RPMI7951 (cell line): ENCODE data around the gene TMPRSS13. TPM values are rescaled to one million over a fixed set of nuclear protein-coding genes. Genes with fewer than 3 reads are reported as not detected.
"Not testable (repeated sequence)": the region's sequence is repeated elsewhere in the genome, so short reads cannot be mapped to it uniquely, and the experiment has no call there.

Source experiments
- DNase-seq: peaks from one replicate; pipeline ENCODE4 v3.0.0-alpha.2; 2012; ENCODE audit warnings: low read depth
- total RNA-seq: library from RNA; depleted of rRNA; stranded (reverse); fragments of >200 nt; shearing (Covaris generic); gene quantifications from 2 replicates; pipeline ENCODE4 v1.2.3, GENCODE V29; 2014

TMPRSS13 gene
- total RNA-seq, 1 experiment from 2014 or later, result not detected

DNA sequence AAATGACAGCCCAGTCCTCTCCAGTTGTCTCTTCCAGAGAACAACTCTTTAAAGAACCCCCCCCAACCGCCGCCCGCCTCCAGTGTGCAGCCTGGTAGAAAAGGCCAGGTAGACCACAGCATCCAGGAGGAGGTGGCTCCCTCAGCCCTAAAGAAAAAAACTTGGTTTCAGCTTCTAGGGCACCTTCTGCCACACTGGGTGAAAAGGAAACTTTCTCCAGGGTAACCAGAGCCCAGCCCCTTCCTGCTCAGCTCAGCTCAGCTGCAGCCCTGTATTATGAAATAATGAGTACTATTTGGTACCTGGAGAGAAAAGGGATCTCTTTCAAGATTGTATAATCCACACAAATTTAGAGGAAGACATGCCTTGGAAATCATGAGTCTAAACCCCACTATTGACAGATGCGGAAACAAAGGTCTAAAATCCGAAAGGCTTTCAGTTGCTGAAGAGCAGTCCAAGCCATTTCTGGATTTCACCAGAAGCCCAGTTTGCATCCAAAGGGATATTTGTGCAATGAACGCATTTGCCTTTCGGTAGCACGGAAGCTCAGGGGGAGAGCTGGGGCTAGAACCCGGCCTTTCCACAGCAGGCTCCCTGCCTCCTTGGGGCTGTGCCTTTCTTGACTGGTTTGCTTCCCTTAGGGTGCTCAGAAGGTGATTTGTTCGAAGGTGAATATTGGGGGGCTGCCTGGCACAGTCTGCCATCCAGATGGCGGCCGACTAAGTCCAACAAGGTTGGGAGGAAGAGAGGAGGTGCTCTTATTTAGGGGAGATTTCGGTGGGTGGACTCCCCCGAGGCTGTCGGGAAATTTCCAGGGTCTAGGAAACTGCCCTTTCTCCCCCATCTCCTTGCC, 56.0 kb downstream of the TMPRSS13 start:
- DNase-seq, result no peak

DNA sequence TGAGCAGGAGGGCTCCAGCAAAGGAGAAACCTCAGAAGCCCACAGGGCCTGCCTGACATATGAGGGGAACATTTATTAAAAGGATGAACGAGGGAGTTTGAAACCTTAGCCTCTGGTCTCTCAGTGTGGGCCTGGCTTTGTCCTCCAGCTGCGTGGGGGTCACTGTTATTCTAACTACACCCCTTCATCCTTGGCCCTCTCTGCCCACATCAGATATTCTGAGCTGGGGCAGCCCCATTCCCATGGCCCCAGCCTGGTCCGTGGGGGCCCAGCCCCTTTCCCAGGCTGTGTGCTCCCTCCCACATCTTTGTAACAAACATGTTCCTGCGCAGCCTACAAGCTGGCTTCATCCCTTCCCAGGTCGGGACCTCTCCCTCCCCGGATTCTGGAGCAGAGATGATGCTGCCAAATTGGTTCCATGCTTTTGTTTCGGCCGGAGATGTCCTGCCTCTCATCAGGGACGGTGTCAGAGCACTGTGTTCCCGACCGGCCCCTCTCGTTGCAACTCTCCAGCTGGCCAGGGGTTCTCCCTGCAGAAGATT, 56.7 kb downstream of the TMPRSS13 start:
- DNase-seq, result no peak

DNA sequence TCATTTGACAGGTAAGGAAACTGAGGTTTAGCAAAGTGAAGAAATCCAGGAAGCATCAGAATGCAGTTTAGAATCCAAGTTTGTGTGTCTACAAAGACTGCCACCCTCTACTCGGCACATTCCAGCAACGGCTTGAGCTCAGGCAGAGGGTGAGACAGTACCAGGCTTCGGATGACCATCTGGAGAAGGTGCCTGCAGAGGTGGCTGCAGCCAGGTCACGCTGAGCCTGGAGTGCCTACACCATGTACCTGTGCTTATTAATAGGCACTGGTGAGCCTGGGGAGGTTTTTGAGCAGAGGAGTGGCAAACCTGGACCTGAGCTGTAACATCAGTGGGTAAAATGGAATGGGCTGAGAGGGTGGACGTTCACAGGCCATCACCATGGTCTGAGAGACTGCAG, 57.4 kb downstream of the TMPRSS13 start:
- DNase-seq, result no peak

DNA sequence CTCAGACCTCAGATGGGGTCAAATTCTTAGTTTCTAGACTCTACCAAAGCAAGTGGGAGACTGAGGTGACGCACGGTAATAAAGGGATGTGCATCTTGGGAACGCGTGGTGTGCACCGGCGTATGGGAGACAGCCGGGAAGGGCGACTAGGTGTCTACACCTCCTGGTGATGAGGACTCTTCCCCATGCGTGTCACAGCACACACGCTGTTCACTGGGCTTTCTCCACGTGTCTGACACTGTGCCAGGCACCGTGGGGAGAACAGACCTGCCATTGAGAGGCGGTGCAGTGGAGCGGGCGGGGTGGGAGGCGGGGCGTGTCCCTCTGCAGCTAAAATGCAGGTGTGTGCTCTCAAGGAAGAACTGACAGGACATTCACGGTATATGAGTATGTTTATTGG, 58.0 kb downstream of the TMPRSS13 start:
- no peak for DNase-seq

DNA sequence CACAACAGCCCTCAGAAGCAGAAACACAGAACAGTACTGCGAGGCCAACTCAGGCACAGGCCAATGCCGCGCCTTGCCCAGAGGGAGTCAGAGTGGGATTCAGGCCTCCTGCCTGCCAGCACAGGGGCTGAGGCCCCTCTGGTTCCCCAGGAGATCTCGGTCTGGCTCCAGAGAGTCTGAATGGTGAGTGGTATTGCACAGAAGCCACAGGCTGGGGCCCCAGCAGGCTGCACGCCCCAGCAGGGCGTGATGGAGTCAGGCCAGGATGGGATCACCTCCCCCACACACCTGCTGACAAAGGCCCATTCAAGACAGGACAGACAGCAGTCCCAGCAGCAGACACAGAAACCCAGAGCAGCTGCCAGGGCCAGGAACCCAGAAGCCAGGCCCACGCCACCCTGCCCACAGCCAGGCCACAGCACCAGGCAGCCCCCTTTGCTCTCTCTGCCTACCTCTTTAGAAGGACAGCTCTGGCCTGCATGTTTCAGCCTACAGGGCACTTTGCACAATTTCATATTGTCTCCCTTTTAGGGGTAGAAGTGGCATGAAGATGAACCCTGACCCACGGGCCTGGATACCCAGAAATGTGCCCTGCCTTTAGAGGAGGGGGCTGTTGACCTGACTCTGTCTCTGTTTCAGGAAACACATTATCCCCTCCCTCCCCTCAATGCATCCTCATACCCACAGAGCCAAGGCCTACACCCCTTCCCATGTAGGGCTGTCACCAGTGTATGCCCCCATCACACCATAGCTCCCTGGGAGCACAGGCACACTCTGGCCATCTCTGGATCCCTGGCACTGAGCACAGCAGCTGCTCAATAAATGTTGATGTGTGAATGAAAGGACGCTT, 58.9 kb downstream of the TMPRSS13 start:
- DNase-seq, result no peak

DNA sequence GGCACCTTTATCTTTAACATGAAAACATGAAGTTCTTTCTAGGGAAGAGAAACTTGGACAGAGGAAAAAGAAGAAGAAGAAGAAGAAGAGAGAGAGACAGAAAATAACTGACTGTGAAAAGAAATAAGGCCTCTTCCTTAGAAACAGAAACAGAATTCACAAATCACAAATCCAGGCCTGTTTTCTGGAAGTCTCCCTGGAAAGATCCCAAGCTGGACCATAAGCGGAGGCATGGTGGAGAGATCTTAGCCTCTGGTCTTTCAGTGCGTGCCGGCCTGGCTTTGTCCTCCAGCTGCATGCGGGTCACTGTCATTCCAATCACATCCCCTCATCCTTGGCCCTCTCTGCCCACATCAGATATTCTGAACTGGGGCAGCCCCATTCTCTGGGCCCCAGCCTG, 59.6 kb downstream of the TMPRSS13 start:
- no peak for DNase-seq

DNA sequence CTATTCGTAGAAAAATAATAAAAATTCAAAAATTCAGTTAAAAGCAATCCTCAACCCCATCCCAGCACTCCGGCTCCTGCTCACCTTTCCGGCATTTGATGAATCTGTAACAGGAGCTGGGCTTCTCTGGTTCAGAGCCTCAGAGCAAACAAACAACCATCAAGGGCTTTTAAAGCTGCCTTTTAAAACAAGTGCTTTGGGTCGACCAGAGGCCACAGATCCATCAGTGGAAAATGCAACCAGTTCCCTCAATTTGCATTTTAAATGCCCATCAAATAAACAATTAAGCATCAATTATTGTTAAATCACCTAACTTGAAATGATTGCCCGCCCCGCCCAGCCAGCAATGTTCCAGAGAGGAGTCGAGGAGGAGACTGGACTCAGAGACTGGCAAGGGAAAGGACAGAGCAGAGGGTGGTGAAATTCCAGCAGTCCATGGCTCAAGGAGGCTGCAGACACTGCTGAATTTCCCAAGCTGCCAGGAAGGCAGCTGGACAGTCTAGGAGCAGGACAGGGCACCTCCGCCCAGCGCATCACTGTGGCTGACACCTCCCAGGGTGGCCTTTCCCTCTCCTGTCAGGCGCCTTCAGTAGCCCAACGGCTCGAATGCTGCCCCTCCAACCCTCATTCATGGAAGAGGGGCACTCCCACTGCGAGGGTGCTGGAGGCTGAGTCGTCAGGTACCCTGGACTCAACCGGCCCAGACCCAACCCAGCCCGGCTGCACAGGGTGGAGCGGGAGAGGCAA, 60.2 kb downstream of the TMPRSS13 start:
- no peak for DNase-seq

DNA sequence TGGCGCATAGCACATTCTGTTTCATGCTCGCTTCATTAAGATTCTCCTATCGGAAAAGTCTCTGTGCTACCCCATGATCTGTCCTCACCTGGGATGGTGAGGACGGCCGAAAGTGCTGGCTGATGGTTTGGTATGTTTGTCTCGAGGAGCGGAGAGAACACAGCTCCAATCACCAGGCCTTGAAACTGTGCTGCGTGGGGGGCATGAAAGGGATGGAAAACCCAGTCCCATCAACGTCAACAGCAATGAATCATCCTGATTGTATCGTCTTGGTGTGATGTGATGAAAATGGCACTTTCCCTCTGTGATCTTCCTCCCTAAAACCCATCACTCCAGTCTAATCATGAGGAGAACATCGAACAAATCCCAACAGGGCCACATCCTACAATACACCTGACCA, 61.1 kb downstream of the TMPRSS13 start:
- DNase-seq, result no peak

DNA sequence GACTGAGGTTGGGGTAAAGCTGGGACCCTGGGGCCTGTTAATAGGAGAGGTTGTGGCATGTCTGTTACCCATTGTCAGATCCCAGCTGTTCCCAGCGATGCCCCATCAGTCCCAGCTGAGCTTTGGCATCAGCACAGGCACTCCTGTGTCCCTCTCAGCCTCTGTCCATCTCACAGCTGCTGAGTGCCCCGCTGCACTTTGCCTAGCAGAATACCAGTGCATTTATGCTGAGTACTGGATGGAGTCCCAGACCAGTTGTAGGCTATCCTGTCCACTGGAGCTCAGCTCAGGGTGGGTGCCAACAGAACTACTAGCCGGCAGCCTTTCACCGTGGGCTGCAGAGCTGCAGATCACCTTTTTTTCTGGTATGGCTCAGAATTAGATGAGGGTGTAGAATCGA, 62.7 kb downstream of the TMPRSS13 start:
- DNase-seq, result no peak

DNA sequence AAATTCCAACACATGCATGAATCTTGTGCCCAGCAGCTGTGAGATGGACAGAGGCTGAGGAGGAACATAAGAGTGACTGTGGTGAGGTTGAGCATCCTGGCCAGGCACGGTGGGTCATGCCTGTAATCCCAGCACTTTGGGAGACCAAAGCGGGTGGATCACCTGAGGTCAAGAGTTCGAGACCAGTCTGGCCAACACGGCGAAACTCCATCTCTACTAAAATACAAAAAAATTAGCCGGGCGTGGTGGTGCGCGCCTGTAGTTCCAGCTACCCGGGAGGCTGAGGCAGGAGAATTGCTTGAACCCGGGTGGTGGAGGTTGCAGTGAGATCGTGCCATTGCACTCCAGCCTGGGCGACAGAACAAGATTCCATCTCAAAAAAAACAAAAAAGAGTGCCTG, 63.7 kb downstream of the TMPRSS13 start:
- DNase-seq, result not testable (repeated sequence)

DNA sequence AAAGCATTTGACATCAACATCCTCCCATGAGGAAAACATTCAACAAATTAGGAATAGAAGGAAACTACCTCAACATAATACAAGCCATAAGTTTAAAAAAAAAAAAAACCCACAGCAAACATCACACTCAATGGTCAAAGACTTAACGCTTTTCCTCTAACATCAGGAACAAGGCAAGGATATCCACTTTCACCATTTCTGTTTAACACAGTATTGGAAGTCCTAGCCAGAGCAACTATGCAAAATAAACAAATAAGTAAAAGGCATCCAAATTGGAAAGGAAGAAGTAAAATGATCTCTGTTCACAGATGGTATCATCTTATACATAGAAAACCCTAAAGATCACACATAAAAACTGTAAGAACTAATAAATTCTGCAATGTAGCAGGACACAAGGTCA, 65.8 kb downstream of the TMPRSS13 start:
- no peak for DNase-seq

DNA sequence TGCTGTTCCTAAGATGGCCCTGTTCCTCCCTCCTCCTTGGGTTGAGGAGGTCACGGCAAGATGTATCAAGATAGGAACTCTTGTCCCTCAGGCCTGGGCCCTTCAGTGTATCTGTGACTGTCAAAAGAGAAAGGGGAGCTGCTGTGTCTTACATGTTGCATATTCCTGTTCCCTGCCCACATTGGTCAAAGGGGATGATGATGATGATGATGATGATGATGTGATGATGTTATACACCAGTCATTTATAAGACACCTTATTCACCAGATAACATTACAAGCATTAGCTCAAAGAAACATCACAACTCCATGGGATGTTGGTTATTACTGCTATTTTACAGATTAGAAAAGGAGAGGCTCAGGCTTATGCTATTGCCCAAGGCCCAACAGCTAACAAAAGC, 66.4 kb downstream of the TMPRSS13 start:
- DNase-seq, result no peak

DNA sequence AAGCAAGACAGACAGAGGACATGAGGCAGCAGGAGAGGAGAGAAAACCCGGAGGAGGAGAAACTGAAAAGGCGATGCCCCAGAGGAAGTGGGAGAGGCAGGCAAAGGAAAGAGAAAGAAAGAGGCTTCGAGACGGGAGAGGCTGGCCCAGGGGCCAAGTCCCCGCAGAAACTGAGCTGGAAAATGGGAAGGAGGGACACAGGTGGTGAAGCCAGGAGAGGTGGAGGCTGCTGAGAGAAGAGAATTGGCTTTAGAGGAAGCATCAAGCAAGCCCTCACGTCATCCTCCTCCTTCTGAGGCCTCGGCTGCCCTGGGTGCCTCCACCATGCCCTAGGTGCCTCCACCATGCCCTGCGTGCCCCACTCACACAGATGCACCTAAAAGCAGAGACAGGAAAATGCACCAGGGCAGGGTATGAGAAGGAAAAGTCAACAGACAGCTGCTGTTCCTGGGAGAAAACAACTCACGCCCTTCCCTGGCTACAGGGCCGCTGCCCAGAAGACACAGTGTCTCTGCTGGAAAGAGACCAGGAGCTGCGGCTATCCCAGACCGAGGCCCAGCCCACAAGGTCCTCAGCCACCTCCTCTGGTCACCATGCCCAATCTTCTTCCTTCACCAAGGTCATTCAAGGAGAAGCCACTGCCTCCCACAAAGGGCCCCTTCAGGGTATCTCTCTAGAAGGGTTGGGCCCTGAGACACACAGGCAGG, 67.0 kb downstream of the TMPRSS13 start:
- DNase-seq, result no peak

DNA sequence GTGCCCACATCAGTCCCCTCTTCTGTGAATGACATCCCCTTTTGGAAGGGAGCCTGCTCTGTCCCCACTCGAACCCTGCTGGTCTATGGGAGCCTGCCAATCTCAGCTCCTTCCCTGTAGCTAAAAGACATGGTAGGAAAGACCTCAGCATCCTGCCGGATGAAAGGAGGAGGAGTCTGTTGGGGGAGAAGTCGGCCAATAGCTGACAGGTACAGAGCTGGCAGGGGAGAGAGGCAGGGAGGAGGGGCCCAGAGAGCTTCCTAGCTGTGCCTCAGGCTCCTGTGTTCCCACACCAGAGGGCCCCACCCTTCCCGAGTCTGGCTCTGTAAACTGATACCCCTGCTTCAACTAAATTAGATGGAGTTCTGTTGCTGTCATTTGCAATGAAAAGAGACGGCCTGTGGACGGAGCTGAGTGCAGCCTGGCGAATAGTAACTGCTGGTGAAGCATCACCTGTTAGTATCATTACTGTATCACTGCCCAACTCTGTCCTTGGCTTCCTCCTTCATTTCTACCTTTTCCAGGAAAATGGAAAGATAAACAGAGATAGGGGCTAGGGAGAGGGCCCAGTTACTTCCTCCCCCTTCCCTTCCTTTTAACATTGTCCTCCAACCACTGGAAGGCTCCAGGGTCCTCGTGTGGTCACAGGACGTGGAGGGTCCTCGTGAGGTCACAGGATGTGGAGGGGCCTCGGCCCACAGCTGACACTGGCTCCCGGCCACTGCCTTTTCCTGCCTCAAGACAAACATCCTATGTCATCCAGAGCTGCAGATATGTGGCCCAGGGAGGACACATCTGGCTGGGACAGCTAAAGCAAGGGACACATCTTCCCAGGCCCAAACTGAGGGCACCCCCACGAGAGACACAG, 67.8 kb downstream of the TMPRSS13 start:
- peak; percentile 21 for DNase-seq

DNA sequence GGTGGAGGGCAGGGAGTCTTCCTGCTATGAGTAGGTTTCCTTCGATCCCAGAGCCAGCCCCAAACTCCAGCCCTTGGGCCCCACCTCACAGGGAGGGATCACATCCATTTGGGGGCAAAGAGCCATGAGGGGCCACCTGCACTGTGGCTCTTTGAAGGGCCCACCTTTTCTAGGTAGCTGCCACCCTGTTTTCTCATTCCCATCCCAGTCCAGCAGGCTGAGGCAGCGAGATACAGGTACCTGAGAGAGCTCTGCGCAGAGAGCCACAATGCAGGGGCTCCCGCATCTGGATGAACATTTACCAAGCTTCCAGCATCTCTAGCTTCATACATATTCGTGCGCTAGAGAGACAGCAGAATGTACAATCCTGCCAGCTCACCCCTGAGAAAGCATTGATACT, 69.1 kb downstream of the TMPRSS13 start:
- DNase-seq, result no peak

DNA sequence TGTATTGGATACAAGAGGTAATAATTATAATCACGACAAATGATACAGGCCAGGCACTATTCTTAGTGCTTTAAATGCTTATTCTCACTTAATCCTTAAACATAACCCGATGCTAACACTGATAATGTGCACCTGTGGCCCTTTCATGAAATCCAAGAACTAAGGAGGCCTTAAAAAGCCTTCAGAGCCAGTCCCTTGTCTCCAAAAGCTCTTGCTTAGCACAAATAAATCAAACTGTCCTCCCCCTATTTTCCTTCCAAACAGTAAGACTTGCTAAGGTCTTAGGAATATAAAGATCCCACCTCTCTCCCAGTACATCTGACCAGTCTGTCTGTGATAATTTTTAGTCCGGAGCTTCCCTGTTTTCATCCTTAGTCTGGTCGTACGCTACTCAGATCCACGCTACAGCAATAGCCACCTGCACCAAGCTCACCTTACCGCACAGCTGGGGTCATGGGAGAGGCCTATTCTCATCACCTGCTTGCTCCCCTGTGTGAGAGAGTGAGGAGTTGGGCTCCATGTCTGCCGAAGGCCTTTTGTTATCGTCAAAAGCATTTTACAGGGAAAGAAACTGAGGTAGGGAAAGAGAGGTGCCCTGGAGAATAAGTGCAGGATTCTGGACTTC, 69.6 kb downstream of the TMPRSS13 start:
- DNase-seq, result no peak

DNA sequence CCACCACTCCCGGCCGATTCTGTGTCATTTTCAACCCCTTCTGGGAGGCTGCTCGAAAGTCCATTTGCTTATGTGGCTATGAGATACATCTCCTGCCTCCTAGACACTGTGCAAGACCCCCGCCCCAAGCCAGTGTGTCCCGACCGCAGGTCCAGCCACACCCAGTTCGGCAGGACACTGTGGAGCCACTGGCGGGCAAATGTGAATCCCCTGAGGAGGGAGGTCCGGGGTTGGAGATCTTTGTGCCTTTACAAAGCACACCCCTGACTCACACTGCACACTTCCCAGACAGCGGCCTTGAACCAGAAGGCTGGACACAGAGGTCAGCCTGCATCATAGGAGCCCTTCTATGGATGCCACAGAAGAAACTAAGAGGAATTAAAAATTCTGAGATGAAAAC, 70.1 kb downstream of the TMPRSS13 start:
- no peak for DNase-seq

DNA sequence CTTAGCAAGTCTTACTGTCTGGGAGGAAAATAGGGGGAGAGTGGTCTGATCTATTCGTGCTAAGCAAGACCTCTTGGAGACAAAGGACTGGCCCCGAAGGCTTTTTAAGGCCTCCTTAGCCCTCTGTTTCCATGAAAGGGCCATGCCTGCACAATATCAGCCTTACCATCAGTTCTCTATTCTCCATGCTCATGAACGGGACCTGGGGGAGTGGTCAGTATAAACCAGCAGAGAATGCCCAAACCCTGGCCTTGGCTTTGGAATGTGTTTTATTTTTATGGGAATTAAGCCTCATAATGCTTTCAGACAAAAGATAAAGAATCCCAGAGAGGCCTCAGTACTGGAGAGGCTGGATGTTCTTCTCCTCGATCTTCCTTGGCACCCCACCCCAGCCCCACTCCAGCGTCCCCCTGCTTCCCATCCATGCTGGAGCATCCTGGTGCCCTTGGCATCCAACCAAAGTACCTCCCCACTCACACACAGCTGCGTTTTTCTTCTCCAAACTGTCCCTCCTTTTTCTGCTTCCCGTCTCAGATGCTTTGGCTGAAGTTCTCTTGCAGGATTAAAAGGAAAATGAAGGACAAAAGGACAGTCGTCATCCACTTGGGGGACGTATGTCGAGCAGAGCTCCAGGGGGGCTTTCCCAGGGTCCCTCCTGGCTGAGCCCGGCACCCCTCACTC, 71.3 kb downstream of the TMPRSS13 start:
- no peak for DNase-seq

DNA sequence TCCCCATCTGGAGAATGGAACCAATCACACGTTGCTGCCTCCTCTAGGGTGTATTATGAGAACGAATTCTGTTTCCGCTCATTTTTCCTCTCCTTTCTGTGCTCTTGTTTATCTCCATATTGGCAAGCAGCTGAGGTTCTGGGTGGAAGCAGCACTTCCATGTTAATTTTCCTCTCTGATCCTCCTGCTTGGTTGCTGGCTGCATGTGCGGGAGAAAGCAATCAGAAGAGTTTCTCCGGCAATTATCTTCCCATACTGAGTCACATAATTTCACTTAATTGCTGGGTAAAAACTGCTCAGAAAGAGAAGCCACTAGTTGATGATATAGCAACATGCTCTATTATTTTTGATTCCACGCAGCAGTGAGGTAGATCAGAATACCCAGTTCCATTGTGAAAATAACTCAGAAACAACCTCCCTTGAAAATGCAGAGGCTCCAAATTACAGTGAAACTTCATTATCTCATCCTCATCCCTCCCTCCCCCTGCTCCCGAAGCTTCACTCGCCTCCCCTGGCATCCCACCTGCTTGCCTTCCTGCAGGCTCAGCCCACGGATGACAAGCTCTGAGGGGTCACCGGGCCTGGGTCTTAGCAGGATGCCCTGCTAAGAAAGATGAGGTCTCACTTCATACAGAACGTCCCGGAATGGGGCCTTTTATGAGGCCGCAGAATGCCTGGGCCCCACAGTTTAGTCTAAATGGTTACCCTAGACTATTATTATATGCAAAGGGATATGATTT, 73.1 kb downstream of the TMPRSS13 start:
- no peak for DNase-seq
